Measurements from ENCODE around the gene PPP2R2D.

GRCh38 chr10:131891929-131892805 is 8.6 kb upstream of the PPP2R2D start:
- TF ChIP-seq CTCF (IDR thresholded peaks at IDR 0.05) (no peak), POLR2AphosphoS5 (IDR thresholded peaks at IDR 0.05) (no peak), POLR2A (IDR thresholded peaks at IDR 0.05) (no peak), EP300 (IDR thresholded peaks at IDR 0.05) (no peak)

All from stomach (tissue), 4 donors.